SK-N-SH (cell line): ENCODE data around the gene RBM10. TPM values are rescaled to one million over a fixed set of nuclear protein-coding genes. Genes with fewer than 3 reads are reported as not detected.

ENCODE experiments used
- CTCF ChIA-PET: fragments of 300-600, 350-600 bp; formaldehyde crosslinking; extraction: SDS; loops from one replicate; lab custom pipeline; 2021; lab: Yijun Ruan, JAX
- POLR2A ChIA-PET: fragments of 350-600 bp; sonication (Branson Sonifier 250); formaldehyde crosslinking; extraction: SDS; loops from one replicate; lab custom pipeline; 2020; ENCODE audit warnings: antibody characterized with exemption, inconsistent platforms; lab: Yijun Ruan, JAX
- DNase-seq: peaks from one replicate; pipeline ENCODE4 v3.0.0; 2012
- H2AFZ ChIP-seq: fragments of 200-600 bp; sonication (generic); 2 replicates; pipeline ENCODE4 v1.8.1; 2016; ENCODE audit warnings: antibody characterized with exemption, mild to moderate bottlenecking, low read depth
- H3F3A ChIP-seq: fragments of 200-600 bp; sonication (generic); replicated peaks from 2 replicates; pipeline ENCODE3; 2016; ENCODE audit warnings: antibody characterized with exemption, mild to moderate bottlenecking; ENCODE audit not compliant: insufficient read depth
- H3K27ac ChIP-seq, 2 experiments: fragments of 200-500 bp in 1 of 2; fragments of 200-600 bp in 1 of 2; sonication (Bioruptor generic) in 1 of 2; sonication (generic), shearing (Covaris generic) in 1 of 2; 2 replicates each; pipeline versions ENCODE4 v1.5.1 to v1.6.1; 2014 to 2016; ENCODE audit warnings: low read depth in 2 of 2, inconsistent platforms in 1 of 2, low read length in 1 of 2, mild to moderate bottlenecking in 1 of 2, mixed read lengths in 1 of 2
- H3K27me3 ChIP-seq: fragments of 200-600 bp; sonication (generic), shearing (Covaris generic); 2 replicates; pipeline ENCODE4 v1.6.1; 2016; ENCODE audit warnings: mixed run types; ENCODE audit not compliant: insufficient read depth
- H3K36me3 ChIP-seq, 2 experiments: fragments of 200-500 bp in 1 of 2; fragments of 200-600 bp in 1 of 2; sonication (Bioruptor generic) in 1 of 2; sonication (generic) in 1 of 2; replicated peaks in 1 of 2; 2 replicates each; pipeline versions ENCODE3 to v1.5.1; 2014 to 2016; ENCODE audit warnings: low read length in 1 of 2, mild to moderate bottlenecking in 1 of 2; ENCODE audit not compliant: insufficient read depth in 2 of 2, control insufficient read depth in 1 of 2
- H3K4me1 ChIP-seq, 2 experiments: fragments of 200-500 bp in 1 of 2; fragments of 200-600 bp in 1 of 2; sonication (Bioruptor generic) in 1 of 2; sonication (generic), shearing (Covaris generic) in 1 of 2; 2 replicates each; pipeline versions ENCODE4 v1.5.1 to v1.6.1; 2014 to 2016; ENCODE audit warnings: low read depth in 1 of 2, low read length in 1 of 2, mixed run types in 1 of 2; ENCODE audit not compliant: insufficient read depth in 2 of 2, control insufficient read depth in 1 of 2
- H3K4me2 ChIP-seq: fragments of 200-600 bp; sonication (generic), shearing (Covaris generic); 2 replicates; pipeline ENCODE4 v1.6.1; 2017; ENCODE audit warnings: mixed run types
- H3K4me3 ChIP-seq, 2 experiments: fragments of 200-500 bp in 1 of 2; fragments of 200-600 bp in 1 of 2; sonication (Bioruptor generic) in 1 of 2; sonication (generic), shearing (Covaris generic) in 1 of 2; 2 replicates each; pipeline versions ENCODE4 v1.5.1 to v1.8.1; 2014 to 2016; ENCODE audit warnings: low read depth in 2 of 2, inconsistent platforms in 1 of 2, low read length in 1 of 2, mild to moderate bottlenecking in 1 of 2, mixed read lengths in 1 of 2, moderate library complexity in 1 of 2
- H3K79me2 ChIP-seq: fragments of 200-600 bp; sonication (generic); 2 replicates; pipeline ENCODE4 v1.8.1; 2017; ENCODE audit warnings: mild to moderate bottlenecking; ENCODE audit not compliant: insufficient read depth
- H3K9ac ChIP-seq: fragments of 200-600 bp; sonication (generic); 2 replicates; pipeline ENCODE4 v1.6.1; 2017; ENCODE audit warnings: mixed run types
- H3K9me2 ChIP-seq: fragments of 200-600 bp; sonication (generic); 2 replicates; pipeline ENCODE4 v1.6.1; 2017; ENCODE audit warnings: mixed run types
- H3K9me3 ChIP-seq: fragments of 200-600 bp; sonication (generic); 2 replicates; pipeline ENCODE4 v1.6.1; 2017; ENCODE audit warnings: mixed run types, mild to moderate bottlenecking, moderate library complexity
- H4K20me1 ChIP-seq: fragments of 200-600 bp; sonication (generic); 2 replicates; pipeline ENCODE4 v1.6.1; 2017; ENCODE audit warnings: mild to moderate bottlenecking, mixed run types; ENCODE audit not compliant: insufficient read depth
- CHD2 ChIP-seq: fragments of 150-350 bp; IDR thresholded peaks from 2 replicates; pipeline ENCODE4 v1.6.1; 2018; ENCODE audit warnings: low read length; ENCODE audit not compliant: partially characterized antibody
- EZH2phosphoT487 ChIP-seq: fragments of 200-600 bp; sonication (generic); IDR thresholded peaks from 2 replicates; pipeline ENCODE4 v1.6.1; 2017; ENCODE audit warnings: low read depth, mixed run types, mild to moderate bottlenecking, antibody characterized with exemption, moderate library complexity, borderline replicate concordance
- FOSL2 ChIP-seq: IDR thresholded peaks from 2 replicates; pipeline ENCODE4 v1.4.0; 2012; ENCODE audit warnings: low read depth, mild to moderate bottlenecking, moderate library complexity, borderline replicate concordance
- FOXM1 ChIP-seq: IDR thresholded peaks from 2 replicates; pipeline ENCODE4 v1.4.0; 2012; ENCODE audit warnings: low read depth, mild to moderate bottlenecking
- JUND ChIP-seq: IDR thresholded peaks from 2 replicates; pipeline ENCODE4 v1.4.0; 2012
- MXI1 ChIP-seq: IDR thresholded peaks from 2 replicates; pipeline ENCODE4 v1.6.1; 2012; ENCODE audit warnings: mild to moderate bottlenecking, low read depth, low read length, improper control_type of control experiment
- NFIC ChIP-seq: IDR thresholded peaks from 2 replicates; pipeline ENCODE4 v1.4.0; 2012; ENCODE audit warnings: borderline replicate concordance
- NRF1 ChIP-seq: IDR thresholded peaks from 2 replicates; pipeline ENCODE4 v1.6.1; 2012; ENCODE audit warnings: low read depth, mild to moderate bottlenecking, low read length
- POLR2AphosphoS5 ChIP-seq: IDR thresholded peaks from 2 replicates; pipeline ENCODE4 v1.6.1; 2012; ENCODE audit warnings: low read depth, low read length
- RAD21 ChIP-seq: IDR thresholded peaks from 2 replicates; pipeline ENCODE4 v1.6.1; 2012; ENCODE audit warnings: mild to moderate bottlenecking, low read length
- RXRA ChIP-seq: IDR thresholded peaks from 2 replicates; pipeline ENCODE4 v1.4.0; 2012; ENCODE audit warnings: low read depth, mild to moderate bottlenecking, borderline replicate concordance
- SIN3A ChIP-seq: IDR thresholded peaks from 2 replicates; pipeline ENCODE4 v1.6.1; 2012; ENCODE audit warnings: low read depth, mild to moderate bottlenecking, low read length, moderate library complexity, borderline replicate concordance
- TAF1 ChIP-seq: IDR thresholded peaks from 2 replicates; pipeline ENCODE4 v1.6.1; 2012; ENCODE audit warnings: low read depth, mild to moderate bottlenecking, low read length, moderate library complexity, borderline replicate concordance
- TCF12 ChIP-seq: IDR thresholded peaks from 2 replicates; pipeline ENCODE4 v1.4.0; 2012
- TEAD4 ChIP-seq: IDR thresholded peaks from 2 replicates; pipeline ENCODE4 v1.4.0; 2012; ENCODE audit warnings: mild to moderate bottlenecking, borderline replicate concordance; ENCODE audit not compliant: insufficient read depth
- YY1 ChIP-seq: IDR thresholded peaks from 2 replicates; pipeline ENCODE4 v1.4.0; 2012; ENCODE audit warnings: low read depth, mild to moderate bottlenecking
- ZBTB33 ChIP-seq: IDR thresholded peaks from 2 replicates; pipeline ENCODE4 v1.4.0; 2012; ENCODE audit warnings: low read depth, borderline replicate concordance
- WGBS: methylation state at CpG from one replicate; pipeline ENCODE4 v1.1.6; 2017; ENCODE audit warnings: low lambda C conversion rate; 5-methylcytosine and 5-hydroxymethylcytosine counted together
- polyA plus RNA-seq, 3 experiments: library from polyadenylated mRNA; depleted of rRNA; stranded (reverse); fragments of >200 nt; gene quantifications; 2 replicates each; pipeline ENCODE4 v1.2.3, GENCODE V29; 2012
- TF ChIP-seq, protein P1 (sequence below): IDR thresholded peaks from 2 replicates; pipeline ENCODE4 v1.4.0; 2012; ENCODE audit warnings: low read depth
- TF ChIP-seq, protein P2 (sequence below): IDR thresholded peaks from 2 replicates; pipeline ENCODE4 v1.4.0; 2012; ENCODE audit warnings: low read depth, borderline replicate concordance

Gene RBM10
- polyA plus RNA-seq, 1 of the 3 experiments (the other 2 are of a cell fraction), result 34.4 TPM

- no peaks in the 10 kb centered on the region for H3F3A ChIP-seq
- TF ChIP-seq SIN3A, result no peak
- no peak for TF ChIP-seq FOSL2
- no peak for TF ChIP-seq RXRA
- TF ChIP-seq YY1, result no peak
- TF ChIP-seq, protein P1, sequence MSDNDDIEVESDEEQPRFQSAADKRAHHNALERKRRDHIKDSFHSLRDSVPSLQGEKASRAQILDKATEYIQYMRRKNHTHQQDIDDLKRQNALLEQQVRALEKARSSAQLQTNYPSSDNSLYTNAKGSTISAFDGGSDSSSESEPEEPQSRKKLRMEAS, result no peak
- TF ChIP-seq EZH2phosphoT487, result no peak
- TF ChIP-seq TAF1, result no peak
- no peak for TF ChIP-seq TCF12
- TF ChIP-seq MXI1, result no peak
- no peak for TF ChIP-seq POLR2AphosphoS5
- TF ChIP-seq JUND, result no peak
- no peak for TF ChIP-seq NFIC
- TF ChIP-seq TEAD4, result no peak
- TF ChIP-seq CHD2, result no peak
- TF ChIP-seq, protein P2, sequence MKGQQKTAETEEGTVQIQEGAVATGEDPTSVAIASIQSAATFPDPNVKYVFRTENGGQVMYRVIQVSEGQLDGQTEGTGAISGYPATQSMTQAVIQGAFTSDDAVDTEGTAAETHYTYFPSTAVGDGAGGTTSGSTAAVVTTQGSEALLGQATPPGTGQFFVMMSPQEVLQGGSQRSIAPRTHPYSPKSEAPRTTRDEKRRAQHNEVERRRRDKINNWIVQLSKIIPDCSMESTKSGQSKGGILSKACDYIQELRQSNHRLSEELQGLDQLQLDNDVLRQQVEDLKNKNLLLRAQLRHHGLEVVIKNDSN, result no peak
- TF ChIP-seq, all 33 proteins: peak for 0
- ChIA-PET CTCF (interaction anchor here (1.3 kb wide), 1 partner anchor 338 kb away, joined by 3 read pairs; no protein-coding TSS in a partner anchor), POLR2A (no interaction called here)
- Histone ChIP-seq H3K9ac (no peak overlapping the region), H3K27ac (no peak overlapping the region), H3K36me3 (peaks cover 0 to 18% of the 10 kb centered on the region in 2 experiments), H3K79me2 (no peaks in the 10 kb centered on the region), H2AFZ (no peak overlapping the region), H3K4me3 (no peak overlapping the region), H3K27me3 (peaks cover 30% of the 10 kb centered on the region; the same call in 1 of the 2 replicates), H3K4me1 (no peaks in the 10 kb centered on the region; a peak in 1 of 4 replicates), H3K4me2 (no peak overlapping the region), H4K20me1 (no peaks in the 10 kb centered on the region), H3K9me2 (no peaks in the 10 kb centered on the region), H3K9me3 (no peaks in the 10 kb centered on the region)
- no peak for DNase-seq
- 43% methylated on average over 3 of the region's 17 CpGs for WGBS
Observed at GRCh38 chrX:47185241-47185640, 40.2 kb downstream of the RBM10 start.

GRCh38 chrX:47186096-47186740 lies 41.2 kb downstream of the RBM10 start:
- Histone ChIP-seq H3K79me2 (no peaks in the 10 kb centered on the region), H3K9me3 (no peaks in the 10 kb centered on the region), H4K20me1 (no peaks in the 10 kb centered on the region), H3K9me2 (no peaks in the 10 kb centered on the region), H3K4me1 (no peaks in the 10 kb centered on the region; a peak in 1 of 4 replicates), H3K36me3 (peaks cover 0 to 18% of the 10 kb centered on the region in 2 experiments), H3K27ac (no peak overlapping the region), H3K4me3 (no peak overlapping the region), H3K4me2 (no peak overlapping the region), H2AFZ (no peak overlapping the region), H3F3A (no peaks in the 10 kb centered on the region), H3K27me3 (peaks cover 30% of the 10 kb centered on the region; the same call in 1 of the 2 replicates), H3K9ac (no peak overlapping the region)
- TF ChIP-seq YY1 (no peak), NRF1 (no peak), RAD21 (no peak), MXI1 (no peak), FOXM1 (no peak), ZBTB33 (no peak)
- ChIA-PET CTCF (interaction anchor here (2.8 kb wide), 1 partner anchor 337 kb away, joined by 9 read pairs; no protein-coding TSS in a partner anchor), POLR2A (no interaction called here)
- DNase-seq, result no peak
- WGBS, result 85% methylated on average over 6 of the region's 27 CpGs
